HFF-Myc (cell line): ENCODE results near the gene HEMK1.

Experiments
- DNase-seq: peaks from one replicate; pipeline ENCODE4 v3.0.0-alpha.2; 2011; ENCODE audit warnings: low read depth; ENCODE audit errors: extremely low read depth
- H3K4me3 ChIP-seq: replicated peaks from 2 replicates; pipeline ENCODE4 v1.5.1; 2011; ENCODE audit warnings: low read depth, mild to moderate bottlenecking, control low read depth, low read length
- TF ChIP-seq, protein P1 (sequence below): IDR thresholded peaks from 2 replicates; pipeline ENCODE4 v1.5.1; 2012; ENCODE audit warnings: mild to moderate bottlenecking, low read depth, low read length, control low read depth; ENCODE audit errors: missing control alignments

HEMK1 gene

DNA sequence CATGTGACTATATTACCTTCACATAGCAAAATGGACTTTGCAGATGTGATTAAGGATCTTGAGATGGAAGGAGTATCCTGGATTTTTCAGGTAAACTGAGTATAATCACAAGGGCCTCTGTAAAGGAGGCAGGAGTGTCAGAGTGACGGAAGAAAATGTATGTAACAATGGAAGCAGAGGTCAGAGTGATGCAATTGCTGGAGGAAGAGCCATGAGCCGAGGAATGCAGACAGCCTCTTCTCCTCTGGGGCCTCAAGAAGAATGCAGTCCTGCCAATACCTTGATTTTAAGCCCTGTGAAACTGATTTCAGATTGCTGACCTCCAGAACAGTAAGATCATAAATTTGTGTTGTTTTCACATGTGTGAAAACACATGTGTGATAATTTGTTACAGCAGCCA, 15.1 kb downstream of the HEMK1 start:
- TF ChIP-seq, protein P1, sequence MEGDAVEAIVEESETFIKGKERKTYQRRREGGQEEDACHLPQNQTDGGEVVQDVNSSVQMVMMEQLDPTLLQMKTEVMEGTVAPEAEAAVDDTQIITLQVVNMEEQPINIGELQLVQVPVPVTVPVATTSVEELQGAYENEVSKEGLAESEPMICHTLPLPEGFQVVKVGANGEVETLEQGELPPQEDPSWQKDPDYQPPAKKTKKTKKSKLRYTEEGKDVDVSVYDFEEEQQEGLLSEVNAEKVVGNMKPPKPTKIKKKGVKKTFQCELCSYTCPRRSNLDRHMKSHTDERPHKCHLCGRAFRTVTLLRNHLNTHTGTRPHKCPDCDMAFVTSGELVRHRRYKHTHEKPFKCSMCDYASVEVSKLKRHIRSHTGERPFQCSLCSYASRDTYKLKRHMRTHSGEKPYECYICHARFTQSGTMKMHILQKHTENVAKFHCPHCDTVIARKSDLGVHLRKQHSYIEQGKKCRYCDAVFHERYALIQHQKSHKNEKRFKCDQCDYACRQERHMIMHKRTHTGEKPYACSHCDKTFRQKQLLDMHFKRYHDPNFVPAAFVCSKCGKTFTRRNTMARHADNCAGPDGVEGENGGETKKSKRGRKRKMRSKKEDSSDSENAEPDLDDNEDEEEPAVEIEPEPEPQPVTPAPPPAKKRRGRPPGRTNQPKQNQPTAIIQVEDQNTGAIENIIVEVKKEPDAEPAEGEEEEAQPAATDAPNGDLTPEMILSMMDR: no peak
- no peak overlapping the region for H3K4me3 ChIP-seq
- no peak for DNase-seq

DNA sequence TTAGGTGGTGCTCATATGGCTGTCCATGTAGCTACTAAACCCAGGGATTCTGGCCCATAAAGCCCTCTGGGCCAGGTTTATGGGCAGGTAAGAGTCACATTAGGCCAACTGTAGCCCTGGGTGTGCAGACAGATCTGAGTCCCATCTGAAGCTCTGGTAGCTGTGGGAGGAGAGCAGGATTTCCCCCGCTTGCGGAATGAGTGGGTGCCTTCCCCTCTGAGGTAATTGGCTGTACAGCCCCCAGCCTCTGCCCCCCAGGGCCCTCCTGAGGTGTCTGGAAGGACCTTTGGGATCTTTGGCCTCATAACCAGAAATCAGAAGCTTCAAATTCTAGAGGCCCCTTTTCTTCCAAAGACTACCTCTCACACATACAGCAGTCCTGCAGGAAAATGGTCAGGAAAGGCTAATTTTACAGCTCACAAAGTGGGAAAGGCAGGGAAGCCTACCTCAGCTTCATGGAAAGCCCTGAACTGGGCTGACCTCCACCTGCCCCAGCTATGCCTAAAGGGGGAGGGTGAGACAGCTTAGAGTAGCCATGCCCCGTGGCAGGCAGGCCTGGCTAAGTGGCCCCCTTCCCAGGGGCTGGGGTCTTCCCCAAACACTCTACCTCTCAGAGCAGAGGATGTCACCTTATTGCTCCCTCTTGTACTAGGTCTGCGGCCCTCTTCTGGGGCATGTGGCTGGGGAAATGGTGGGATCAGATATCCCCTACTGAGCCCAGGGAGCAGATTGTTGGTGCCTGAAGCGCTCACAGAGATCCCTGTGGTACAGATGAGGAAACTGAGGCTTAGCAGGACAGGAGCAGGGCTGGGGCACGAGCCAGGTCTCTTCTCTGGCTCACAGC, 16.8 kb downstream of the HEMK1 start:
- H3K4me3 ChIP-seq: no peak overlapping the region
- TF ChIP-seq, protein P1: no peak
- DNase-seq: no peak

DNA sequence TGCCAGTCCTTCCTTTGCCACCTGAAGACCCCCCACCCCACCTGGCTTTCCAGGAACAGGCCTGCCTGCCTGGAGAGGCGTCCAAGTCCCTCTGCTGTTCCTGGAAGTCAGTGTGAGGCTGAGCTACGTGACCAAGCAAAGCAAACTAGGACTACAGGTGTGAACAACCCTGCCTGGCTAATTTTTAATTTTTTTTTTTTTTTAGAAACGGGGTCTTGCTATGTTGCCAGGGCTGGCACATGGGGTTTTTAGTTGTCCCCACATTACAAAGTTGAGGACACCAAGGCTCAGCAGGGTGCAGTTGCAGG, 17.4 kb downstream of the HEMK1 start:
- H3K4me3 ChIP-seq: no peak overlapping the region
- TF ChIP-seq, protein P1: no peak
- DNase-seq: no peak

DNA sequence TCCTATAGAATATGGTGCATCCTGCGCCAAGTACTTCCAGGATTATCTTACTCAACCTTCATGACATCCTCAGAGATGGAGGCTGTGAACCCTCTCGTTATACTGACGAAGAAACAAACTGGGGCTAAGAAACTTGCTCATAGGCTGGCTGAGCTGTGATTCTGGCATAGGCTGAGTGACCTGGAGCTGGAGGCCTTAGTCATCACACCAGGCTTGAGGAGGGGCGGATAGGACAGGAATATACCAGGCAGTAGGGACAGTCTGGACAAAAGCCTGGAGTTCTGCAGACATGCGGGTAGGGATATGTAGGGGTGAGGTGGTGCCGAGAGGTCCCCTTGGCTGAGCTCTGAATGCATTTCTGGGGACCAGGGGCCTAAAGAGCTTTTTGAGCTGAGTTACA, 18.1 kb downstream of the HEMK1 start:
- DNase-seq: no peak
- TF ChIP-seq, protein P1: no peak
- H3K4me3 ChIP-seq: no peak overlapping the region

DNA sequence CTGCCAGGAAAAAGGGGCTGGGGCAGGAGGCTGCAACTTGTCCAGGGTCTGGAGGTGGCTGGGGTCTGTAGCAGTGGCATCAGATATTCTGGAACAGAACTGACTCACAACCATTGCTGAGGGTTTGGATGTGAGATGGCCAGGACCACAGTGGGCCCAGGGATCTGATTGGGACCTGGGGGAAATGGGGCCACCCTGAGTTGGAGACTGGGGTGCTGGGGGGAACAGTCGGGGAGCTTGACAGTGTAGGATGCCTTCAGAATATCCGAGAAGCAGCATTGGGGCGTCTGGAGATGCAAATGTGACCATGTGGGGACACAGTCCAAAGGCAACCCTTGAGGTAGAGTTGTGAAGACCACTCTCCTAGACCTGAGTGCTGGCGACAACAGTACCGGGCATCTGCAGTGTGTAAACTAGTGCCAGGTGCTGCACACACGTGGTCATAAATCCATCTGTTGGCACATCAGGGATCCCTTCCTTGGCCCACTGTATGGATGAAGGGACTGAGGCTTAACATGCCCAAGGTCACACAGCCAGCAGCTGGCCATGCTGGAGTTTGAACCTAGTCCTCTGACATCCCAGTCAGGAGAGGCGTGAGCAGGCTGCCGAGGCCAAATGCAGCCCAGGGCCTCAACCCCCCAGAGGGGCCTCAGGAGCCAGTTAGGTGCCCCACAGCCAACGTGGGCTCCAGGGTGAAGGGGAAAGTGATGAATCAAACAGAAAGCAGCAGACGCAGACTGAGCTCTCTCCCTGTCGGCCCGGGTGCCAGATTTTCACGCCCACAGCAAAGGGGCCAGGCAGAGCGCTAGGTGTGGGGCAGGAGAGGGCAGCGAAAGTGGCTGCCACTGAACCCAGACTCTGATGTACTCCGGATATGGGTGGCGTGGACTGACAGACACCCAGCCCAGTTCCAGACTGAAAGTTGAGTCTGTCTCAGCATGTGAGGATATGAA, 18.8 kb downstream of the HEMK1 start:
- TF ChIP-seq, protein P1: no peak
- no peak for DNase-seq
- H3K4me3 ChIP-seq: no peak overlapping the region

DNA sequence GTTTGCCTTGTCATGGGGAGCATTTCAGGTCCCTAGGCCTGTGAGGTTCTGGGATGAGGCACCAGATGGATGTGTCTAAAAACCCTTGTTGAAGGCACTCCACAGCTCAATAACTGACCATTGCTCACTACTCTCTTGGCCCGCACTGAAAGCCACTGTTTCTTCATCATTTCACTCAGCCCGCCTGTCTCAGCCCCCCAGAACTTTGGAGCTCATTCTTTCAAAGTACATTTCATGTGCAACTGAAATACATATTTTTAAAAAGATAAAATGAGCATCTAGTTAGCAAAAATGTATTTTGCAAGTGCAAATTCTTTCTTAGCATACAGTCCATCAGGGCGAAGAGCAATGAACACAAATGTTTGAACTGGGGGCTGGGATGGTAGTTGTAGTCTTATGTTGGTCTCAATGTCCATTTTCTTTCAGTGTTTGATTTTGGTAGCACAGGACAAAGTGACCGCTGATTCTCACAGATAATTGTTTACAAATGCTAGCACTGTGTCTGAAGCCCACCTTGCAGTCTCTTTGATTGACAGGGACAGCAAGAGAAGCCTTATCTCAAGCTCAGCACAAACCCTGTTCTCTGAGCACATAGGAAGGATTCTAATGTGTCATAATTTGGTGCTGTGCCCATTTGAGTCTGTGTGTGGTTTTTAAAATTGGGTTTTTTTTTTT, 19.6 kb downstream of the HEMK1 start:
- TF ChIP-seq, protein P1: no peak
- no peak for DNase-seq
- H3K4me3 ChIP-seq: no peak overlapping the region
